ENCODE data around the gene XPO6. TPM values are rescaled to one million over a fixed set of nuclear protein-coding genes. Genes with fewer than 3 reads are reported as not detected.

The XPO6 gene
- total and polyA plus RNA-seq, 2 of the 13 experiments (the other 11 are each of a cell fraction or from before 2014, with no cell fraction given), result 109 to 129 TPM

GRCh38 chr16:28069971-28070794 lies 141.6 kb downstream of the XPO6 start (continued):
- TF ChIP-seq ZNF318 (CRISPR knock-in tag; IDR thresholded peaks at IDR 0.05), result no peak
- no peak for TF ChIP-seq ETV5 (CRISPR knock-in tag; IDR thresholded peaks at IDR 0.05; ENCODE audit: borderline replicate concordance)

DNA sequence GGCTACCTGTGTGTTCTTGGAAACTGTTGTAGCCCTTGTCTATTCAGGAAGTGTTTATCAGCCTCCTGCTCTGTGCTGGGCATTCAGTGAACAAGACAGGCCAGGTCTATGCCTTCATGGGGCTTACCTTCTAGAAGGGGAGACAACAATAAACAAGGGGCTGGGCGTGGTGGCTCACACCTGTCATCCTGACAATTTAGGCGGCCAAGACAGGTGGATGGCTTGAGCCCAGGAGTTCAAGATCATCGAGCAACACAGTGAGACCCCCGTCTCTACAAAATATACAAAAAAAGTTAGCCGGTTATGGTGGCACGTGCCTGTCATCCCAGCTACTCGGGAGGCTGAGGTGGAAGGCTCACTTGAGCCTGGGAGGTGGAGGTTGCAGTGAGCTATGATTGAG lies 142.8 kb downstream of the XPO6 start:
- in situ Hi-C loops (cut with HindIII; ENCODE audit: extremely low pct_ligation_motif_present, low pct_unique_long_range_greater_than_20kb) (no loop called here), intact Hi-C loops (cut with micrococcal nuclease; ENCODE audit: unreplicated experiment) (no loop called here)
- H3K27ac ChIP-seq (ENCODE audit: extremely low read length, insufficient read depth, low read length), result no peak overlapping the region
- H4K20me1 ChIP-seq (ENCODE audit: insufficient read depth, low read length), result no peaks in the 10 kb centered on the region
- H3K4me1 ChIP-seq (ENCODE audit: insufficient read depth, low read length), result no peaks in the 10 kb centered on the region
- no peak overlapping the region for H3K4me3 ChIP-seq (replicated peaks in 1 of 3; ENCODE audit: insufficient read depth in 1 of 3, low read depth in 2 of 3, low read length in 3 of 3)
- no peak overlapping the region for H3K9ac ChIP-seq (ENCODE audit: insufficient read depth, low read depth, low read length)
- H3K79me2 ChIP-seq (ENCODE audit: insufficient read depth, low read length), result no peaks in the 10 kb centered on the region
- 6% methylated on average over 7 of the region's 7 CpGs for WGBS (ENCODE audit: low lambda C conversion rate)
- H3K27me3 ChIP-seq (ENCODE audit: control insufficient read depth in 1 of 2, insufficient read depth in 2 of 2, low read length in 2 of 2), result peaks cover 17 to 55% of the 10 kb centered on the region in 2 experiments
- H3K4me2 ChIP-seq (ENCODE audit: low read depth, low read length), result no peak overlapping the region
- H2AFZ ChIP-seq (ENCODE audit: low read length), result no peak overlapping the region
- no peaks in the 10 kb centered on the region for H3K9me3 ChIP-seq (ENCODE audit: low read length)
- ATAC-seq (no peak), DNase-seq (ENCODE audit: low spot score) (no peak), FAIRE-seq (no peak)
- ChIA-PET POLR2A (no interaction called here), CTCF (ENCODE audit: low intra/inter-chr PET ratio, low total read pairs) (interaction anchor here (3.4 kb wide), 1 partner anchor 96 kb away, joined by 30 read pairs; no protein-coding TSS in a partner anchor)
- no peaks in the 10 kb centered on the region for H3K36me3 ChIP-seq (replicated peaks in 1 of 2; ENCODE audit: control insufficient read depth in 1 of 2, insufficient read depth in 2 of 2, low read length in 2 of 2)
- no TSS peak for BruUV-seq (replicated peaks)
- no peak for TF ChIP-seq HNRNPLL (IDR thresholded peaks at IDR 0.05; ENCODE audit: low read depth, low read length, poor library complexity, severe bottlenecking)
- no peak for TF ChIP-seq ZNF484 (CRISPR knock-in tag; IDR thresholded peaks at IDR 0.05; ENCODE audit: borderline replicate concordance, low read depth)
- TF ChIP-seq MAFK (conservative IDR thresholded peaks at IDR 0.05 in 1 of 2, IDR thresholded peaks at IDR 0.05 in 1 of 2; ENCODE audit: low read length in 2 of 2), result no peak
- TF ChIP-seq PITX1 (CRISPR knock-in tag; IDR thresholded peaks at IDR 0.05), result no peak
- TF ChIP-seq ZNF556 (CRISPR knock-in tag; IDR thresholded peaks at IDR 0.05; ENCODE audit: borderline replicate concordance), result no peak
- TF ChIP-seq HHEX (CRISPR knock-in tag; IDR thresholded peaks at IDR 0.05), result no peak
- TF ChIP-seq ZFYVE20 (CRISPR knock-in tag; IDR thresholded peaks at IDR 0.05; ENCODE audit: borderline replicate concordance, low read depth), result no peak
- TF ChIP-seq, protein P1, sequence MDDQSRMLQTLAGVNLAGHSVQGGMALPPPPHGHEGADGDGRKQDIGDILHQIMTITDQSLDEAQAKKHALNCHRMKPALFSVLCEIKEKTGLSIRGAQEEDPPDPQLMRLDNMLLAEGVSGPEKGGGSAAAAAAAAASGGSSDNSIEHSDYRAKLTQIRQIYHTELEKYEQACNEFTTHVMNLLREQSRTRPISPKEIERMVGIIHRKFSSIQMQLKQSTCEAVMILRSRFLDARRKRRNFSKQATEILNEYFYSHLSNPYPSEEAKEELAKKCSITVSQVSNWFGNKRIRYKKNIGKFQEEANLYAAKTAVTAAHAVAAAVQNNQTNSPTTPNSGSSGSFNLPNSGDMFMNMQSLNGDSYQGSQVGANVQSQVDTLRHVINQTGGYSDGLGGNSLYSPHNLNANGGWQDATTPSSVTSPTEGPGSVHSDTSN (CRISPR knock-in tag; IDR thresholded peaks at IDR 0.05; ENCODE audit: borderline replicate concordance), result no peak
- no peak for TF ChIP-seq ELF3 (CRISPR knock-in tag; IDR thresholded peaks at IDR 0.05)
- TF ChIP-seq YEATS4 (CRISPR knock-in tag; IDR thresholded peaks at IDR 0.05; ENCODE audit: borderline replicate concordance), result no peak
- no peak for TF ChIP-seq ZMAT3 (CRISPR knock-in tag; conservative IDR thresholded peaks at IDR 0.05)
